GM19023 (cell line): ENCODE results near the gene MNAT1.
"Not testable (repeated sequence)": the region's sequence is repeated elsewhere in the genome, so short reads cannot be mapped to it uniquely, and the experiment has no call there.

ENCODE experiments used
- ATAC-seq: cut with Tn5 transposase; IDR thresholded peaks from one replicate; pipeline ENCODE4 v1.9.1; 2021; ENCODE audit warnings: mild to moderate bottlenecking, moderate library complexity; ENCODE audit not compliant: unreplicated experiment

Gene MNAT1

DNA sequence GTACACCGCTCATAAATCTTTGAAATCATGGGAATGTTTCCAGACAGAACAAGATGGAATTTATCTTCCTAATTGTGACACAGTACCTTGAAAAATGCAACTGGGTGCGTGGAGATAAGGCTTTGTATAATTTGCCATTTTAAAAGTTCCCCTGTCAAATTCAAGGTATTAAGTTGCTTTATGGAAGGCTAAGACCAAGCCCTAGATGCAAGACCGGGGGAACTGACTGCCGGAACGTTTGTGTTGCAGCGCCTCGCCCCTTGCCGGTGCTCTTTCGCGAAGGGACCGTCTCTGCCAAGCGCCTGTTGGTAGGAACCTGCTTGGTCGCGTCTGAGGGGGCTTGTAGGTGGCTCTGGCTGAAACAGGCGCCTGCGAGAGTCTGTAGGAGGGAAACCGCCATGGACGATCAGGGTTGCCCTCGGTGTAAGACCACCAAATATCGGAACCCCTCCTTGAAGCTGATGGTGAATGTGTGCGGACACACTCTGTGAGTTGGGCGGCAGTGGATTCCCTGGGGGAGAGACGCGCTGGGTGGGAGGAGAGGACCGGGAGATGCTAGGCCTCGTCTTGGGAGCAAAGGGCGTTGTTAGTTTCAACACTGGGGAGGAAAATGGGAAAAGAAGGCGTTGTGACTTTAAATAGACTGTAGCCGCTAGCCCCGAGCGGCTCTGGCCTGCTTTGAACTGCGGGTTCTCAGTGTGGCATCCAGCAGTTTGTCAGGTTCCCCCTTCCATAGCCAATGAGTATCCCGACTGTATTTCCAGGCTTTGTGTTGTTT is at the start of gene MNAT1:
Gene MNAT1 (plus strand): TSS at position 297 of the 778 bp plus-strand sequence. CDS start 102 bp downstream, at position 399.
- ATAC-seq = peak; percentile 96

- no peak for ATAC-seq
These were observed 47.7 kb upstream of the MNAT1 start for GRCh38 chr14:60686865-60687264.

DNA sequence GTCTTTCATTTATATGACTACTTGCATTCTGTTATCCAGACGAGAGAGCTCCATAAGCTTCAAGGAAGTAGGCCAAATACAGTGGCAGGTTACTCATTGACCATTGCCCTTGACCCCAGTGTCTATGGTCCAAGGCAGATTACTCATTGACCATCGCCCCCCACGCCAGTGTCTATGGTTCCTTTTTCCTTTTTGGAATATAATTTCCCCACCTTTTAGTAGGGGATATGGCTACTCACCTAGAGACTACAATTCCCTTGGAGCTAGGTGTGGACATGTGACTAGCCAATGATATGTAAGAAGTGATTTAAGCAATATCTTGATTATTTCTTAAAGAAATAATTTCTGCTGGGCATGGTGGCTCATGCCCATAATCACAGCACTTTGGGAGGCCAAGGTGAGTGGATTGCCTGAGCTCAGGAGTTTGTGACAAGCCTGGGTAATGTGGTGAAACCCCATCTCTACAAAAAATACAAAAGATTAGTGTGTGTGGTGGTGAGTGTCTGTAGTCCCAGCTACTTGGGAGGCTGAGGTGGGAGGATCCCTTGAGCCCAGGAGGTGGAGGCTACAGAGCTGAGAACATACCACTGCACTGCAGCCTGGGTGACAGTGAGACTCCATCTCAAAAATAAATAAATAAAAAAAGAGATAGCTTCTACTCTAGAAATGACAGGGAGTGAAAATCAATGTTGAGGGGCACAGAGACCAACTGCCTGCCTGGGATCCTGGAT is 43.0 kb upstream of the MNAT1 start:
- no peak for ATAC-seq

DNA sequence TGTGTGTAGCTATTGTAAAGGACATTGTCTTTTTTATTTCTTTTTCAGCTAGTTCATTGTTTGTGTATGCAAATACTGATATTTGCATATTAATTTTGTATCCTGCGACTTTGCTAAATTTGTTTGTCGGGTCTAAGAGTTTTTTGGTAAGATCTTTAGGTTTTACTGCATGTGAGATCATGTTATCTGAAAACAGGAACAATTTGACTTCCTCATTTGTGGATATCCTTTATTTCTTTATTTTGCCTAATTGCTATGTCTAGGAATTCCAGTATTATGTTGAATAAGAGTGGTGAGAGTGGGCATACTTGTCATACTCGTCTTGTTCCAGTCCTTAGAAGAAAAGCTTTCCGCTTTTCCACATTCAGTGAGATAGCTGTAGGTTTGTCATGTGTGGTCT is 39.2 kb upstream of the MNAT1 start:
- ATAC-seq = no peak

DNA sequence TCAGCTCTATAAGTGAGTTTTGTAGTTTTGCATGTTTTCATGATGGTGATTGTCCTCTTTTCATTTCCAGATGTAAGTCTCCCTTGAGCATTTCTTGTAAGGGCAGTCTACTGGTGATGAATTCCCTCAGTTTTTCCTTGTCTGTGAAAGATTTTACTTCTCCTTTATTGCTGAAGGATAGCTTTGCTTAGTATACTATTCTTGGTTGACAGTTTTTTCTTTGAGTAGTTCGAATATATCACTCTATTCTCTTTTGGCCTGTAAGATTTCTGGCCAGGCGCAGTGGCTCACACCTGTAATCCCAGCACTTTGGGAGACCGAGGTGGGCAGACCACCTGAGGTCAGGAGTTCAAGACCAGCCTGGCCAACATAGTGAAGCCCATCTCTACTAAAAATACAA is 34.0 kb upstream of the MNAT1 start:
- ATAC-seq = no peak

DNA sequence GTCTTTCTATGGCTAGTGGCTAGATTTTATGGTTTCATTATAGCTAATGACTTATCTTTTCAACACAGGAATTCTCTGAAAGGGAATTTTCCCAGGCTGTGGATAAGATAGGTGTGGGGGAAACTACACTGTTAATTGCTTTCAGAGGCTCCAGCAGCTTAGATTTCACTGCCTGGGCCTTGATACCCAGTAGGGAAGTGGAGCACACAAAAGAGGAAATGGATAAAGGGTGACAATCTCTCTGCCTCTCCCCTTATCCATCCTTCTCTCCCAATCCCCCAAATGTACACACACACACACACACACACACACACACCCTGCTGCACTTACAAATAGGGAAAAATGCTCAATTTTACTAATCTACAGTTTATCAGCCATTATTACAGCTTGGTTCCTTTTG is 29.5 kb upstream of the MNAT1 start:
- ATAC-seq = no peak

- no peak for ATAC-seq
These were observed 26.7 kb upstream of the MNAT1 start for GRCh38 chr14:60707858-60708257.

- no peak for ATAC-seq
These were observed 24.1 kb upstream of the MNAT1 start for GRCh38 chr14:60710494-60710893.

DNA sequence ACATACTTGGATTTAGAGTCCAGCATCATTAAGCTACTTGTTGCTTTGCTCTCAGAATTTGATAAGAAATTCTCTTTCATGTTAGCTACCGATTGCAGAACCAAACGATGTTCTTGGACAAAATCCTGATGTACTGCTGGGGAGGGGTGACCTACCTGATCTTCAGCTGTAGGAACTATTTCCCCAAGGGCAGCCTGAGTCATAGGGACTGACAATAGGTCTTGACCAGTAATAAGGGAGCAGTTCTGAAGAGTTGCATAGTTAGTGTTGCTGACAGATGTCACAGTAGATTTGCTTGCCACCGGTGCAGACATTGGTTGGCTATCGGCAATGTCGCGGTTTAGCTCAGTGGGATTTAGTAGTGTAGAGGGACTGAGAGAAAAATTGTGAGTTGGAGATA is 21.0 kb upstream of the MNAT1 start:
- ATAC-seq = no peak

GRCh38 chr14:60720391-60720790 is 14.2 kb upstream of the MNAT1 start:
- ATAC-seq = no peak

DNA sequence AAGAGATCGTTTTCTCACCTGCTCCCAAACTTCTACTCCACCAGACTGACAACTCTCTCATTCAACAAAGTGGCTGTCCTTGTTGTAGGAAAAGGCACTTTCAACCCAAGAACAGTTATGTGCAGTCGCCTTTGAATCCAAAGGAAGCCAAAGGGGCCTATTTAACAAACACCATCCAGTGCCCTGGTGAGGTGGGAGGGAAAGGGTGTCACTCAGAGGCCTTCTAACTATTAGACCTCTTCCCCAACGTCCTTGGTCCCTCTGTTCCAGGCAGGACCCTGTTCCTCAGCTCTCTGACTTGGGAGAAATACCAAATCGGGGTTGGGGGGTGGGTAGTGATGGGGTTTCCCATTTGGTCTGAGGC is 13.6 kb upstream of the MNAT1 start:
- ATAC-seq = no peak

GRCh38 chr14:60721326-60722106 is 13.0 kb upstream of the MNAT1 start:
- ATAC-seq = no peak

DNA sequence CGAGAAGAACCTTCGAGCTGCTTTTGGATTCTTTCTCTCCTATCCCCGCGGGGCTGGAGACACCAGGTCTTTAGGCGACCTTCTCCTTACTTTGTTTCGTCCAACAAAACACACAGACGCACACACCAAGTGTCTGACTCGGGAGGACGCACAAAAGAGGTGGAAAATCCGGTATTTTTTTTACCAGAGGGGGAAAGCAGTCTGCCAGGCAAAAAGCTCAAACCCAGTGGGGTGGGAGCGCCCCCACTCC is 12.5 kb upstream of the MNAT1 start:
- no peak for ATAC-seq

DNA sequence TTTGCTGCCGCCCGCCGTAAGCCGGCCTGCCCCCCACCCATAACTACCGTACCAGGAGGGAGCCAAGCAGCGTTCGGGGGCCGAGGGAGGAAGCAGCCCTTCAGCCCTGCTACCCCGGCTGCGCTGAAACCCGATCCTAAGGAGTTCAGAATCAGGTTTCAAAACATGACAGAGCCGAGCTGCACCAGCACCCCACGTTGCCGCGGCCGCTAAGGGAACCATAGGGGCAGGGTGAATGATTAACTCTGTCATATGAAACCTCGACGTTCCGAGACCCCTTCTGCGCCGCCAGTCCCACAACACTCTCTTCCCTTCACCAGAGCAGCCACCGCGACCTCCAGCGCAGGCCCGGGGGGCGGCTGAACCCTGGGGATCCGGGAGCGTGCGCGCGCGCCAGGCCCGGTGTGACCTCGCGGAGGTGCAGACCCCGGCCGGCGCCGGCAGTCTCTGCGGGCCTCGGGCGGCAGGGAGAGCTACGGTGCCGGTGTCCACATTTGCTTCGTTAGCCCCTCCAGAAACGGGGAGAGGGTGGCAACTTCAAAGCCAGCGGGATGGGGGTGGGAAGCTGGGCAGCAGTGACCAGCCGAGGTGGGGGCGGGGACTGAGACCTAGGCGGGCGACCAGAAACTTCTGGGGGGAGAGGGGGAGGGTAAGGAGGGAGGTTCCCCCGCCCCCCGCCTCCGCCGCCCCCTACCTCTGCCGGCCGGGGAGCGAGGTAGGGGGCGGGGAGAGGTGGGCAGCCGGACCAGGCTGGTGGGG is 12.0 kb upstream of the MNAT1 start:
- ATAC-seq = peak; percentile 38

DNA sequence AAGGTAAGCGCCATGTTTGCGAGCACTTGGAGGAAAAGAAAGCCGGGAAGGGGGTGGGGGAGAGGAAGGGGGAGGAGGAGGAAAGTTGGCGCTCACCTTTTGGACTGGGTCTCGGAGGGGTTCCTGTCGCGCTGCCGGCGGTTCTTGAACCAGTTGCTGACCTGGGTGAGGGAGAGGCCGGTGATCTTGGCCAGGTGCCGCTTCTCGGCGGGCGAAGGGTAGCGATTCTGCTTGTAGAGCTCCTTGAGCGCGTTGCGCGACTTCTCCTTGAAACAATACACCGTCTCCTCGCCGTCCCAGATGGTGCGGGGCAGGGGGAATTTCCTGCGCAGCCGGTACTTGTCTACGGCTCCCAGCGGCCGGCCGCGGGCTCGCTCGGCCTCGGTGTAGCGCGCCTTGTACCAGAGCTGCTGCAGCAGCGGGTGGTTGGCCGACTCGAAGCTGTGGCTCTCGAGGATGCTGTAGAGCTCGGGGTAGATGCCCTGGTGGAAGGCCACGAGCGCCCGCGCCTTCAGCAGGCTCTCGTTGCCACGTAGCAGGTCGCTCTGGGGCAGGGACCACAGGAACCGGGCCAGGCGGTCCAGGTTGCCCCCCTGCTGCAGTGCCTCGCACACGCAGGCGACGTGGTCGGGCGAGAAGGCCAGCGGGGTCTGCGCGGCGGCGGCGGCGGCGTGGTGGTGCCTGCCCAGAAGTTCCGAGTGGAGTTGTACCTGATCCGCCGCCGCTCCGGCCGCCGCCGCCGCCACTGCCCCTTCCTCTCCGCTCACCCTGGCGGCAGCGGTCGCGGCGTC is 11.2 kb upstream of the MNAT1 start:
- peak; percentile 45 for ATAC-seq

DNA sequence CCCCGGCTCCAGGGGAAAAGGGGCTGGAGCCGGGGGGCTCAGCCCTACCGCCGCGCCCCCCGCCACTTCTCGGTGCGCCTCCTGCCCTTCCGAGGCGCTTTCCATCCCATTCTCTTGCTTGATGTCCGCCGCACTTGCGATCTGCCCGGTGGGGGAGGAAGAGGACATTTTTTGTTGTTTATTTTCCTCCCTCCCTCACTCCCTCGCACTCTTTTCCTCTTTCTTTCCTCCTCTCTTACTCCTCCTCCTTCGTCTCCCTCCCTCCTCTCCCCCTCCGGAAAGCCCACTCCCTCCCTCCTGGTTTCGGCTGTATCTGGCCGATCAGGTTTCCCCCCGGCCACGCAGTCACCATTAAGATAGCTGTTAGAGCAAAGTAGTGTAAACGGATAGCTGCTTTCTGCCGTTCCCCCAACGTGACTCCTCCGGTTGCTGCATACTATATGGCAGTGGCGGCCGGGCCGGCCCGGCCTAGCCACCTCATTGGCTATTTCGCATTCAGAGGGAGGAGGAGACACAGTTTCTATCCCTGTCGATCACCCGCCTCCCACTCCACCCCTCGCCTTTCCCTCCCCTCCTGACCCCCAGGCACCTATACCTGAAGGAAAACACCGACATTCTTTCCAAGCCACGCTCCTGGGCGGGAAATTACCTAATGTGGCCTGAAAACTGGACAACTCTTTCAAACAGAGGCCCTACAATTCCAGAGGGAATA is 10.5 kb upstream of the MNAT1 start, which contains the start of gene SIX4:
Gene SIX4 (minus strand): TSS at position 445 of the 712 bp plus-strand sequence. CDS start 277 bp downstream, at position 168.
- ATAC-seq = peak; percentile 3

DNA sequence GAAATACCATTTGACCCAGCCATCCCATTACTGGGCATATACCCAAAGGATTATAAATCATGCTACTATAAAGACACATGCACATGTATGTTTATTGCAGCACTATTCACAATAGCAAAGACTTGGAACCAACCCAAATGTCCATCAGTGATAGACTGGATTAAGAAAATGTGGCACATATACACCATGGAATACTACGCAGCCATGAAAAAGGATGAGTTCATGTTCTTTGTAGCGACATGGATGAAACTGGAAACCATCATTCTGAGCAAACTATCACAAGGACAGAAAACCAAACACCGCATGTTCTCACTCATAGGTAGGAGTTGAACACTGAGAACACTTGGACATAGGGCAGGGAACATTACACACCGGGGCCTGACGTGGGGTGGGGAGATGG is 3.3 kb upstream of the MNAT1 start:
- not testable (repeated sequence) for ATAC-seq

DNA sequence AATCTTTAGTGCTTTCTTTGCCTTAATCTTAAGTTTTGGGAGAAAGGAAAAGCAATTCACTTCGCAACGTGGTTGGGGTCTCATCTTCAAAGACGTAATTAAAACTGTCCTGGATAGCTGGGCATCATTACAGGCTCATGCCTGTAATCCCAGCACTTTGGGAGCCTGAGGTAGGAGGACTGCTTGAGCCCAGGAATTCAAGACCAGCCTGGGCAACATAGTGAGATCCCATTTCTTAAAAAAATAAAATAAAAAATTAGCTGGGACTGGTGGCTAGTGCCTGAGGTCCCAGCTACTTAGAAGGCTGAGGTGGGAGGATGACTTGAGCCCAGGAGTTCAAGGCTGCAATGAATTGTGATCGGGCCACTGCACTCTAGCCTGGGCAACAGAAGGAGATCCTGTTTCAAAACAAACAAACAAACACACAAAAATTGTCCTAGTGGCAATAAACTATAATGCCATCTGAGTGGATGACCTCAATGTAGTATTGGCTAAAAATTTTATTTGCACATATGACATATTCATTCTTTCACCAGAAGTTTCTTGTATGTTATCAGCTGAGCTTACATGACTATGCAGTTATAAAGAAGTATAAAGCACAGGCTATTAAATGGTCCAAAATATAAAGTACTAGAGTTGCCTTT is 1.6 kb upstream of the MNAT1 start:
- no peak for ATAC-seq

DNA sequence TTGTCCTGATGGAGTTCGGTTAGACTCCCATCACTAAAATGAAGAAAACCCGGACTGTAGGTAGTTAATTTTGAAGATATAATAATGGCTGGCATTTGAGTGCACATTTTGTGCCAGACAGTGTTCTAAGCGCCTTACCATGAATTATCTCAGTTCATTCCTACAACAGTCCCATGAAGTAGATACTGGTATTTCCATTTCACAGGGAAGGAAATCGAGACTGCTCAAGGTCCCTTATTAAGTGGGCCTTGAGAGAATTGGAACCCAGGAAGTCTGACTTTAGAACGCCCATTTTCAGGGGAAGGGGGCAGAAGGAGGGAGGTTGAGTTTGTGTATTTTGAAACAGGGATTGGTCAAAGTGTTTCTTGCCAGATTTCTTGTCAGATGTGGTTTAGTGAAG is 855 bp downstream of the MNAT1 start:
- no peak for ATAC-seq
